ENCODE measurements around the gene TBXT. TPM values are rescaled to one million over a fixed set of nuclear protein-coding genes. Genes with fewer than 3 reads are reported as not detected.
A peak's percentile ranks its signal among the peaks of the same experiment; 100 is the strongest.
"Not testable (repeated sequence)": the region's sequence is repeated elsewhere in the genome, so short reads cannot be mapped to it uniquely, and the experiment has no call there.

TBXT gene
- total RNA-seq, 2 donors from 2014 or later, result not detected

GRCh38 chr6:166192557-166192956 is 24.9 kb upstream of the TBXT start:
- peaks cover 7% of the 10 kb centered on the region for H3K27me3 Mint-ChIP-seq (ENCODE audit: low read depth)
- H3K36me3 Mint-ChIP-seq (ENCODE audit: insufficient read depth in 2 of 2), result no peaks in the 10 kb centered on the region
- H3K9me3 Mint-ChIP-seq, result no peaks in the 10 kb centered on the region
- H3K27ac Mint-ChIP-seq, result no peak overlapping the region
- H3K4me3 Mint-ChIP-seq, result no peak overlapping the region
- no peaks in the 10 kb centered on the region for H3K4me1 Mint-ChIP-seq (ENCODE audit: low read depth)
- ATAC-seq (replicated peaks in 1 of 2), result no peak
- DNase-seq, result no peak

- H3K36me3 Mint-ChIP-seq (ENCODE audit: insufficient read depth in 2 of 2), result no peaks in the 10 kb centered on the region
- H3K27ac Mint-ChIP-seq, result no peak overlapping the region
- H3K4me3 Mint-ChIP-seq, result no peak overlapping the region
- no peak for DNase-seq
- H3K27me3 Mint-ChIP-seq (ENCODE audit: low read depth), result peaks cover 7% of the 10 kb centered on the region
- no peaks in the 10 kb centered on the region for H3K4me1 Mint-ChIP-seq (ENCODE audit: low read depth)
- no peak for ATAC-seq (replicated peaks in 1 of 2)
- no peaks in the 10 kb centered on the region for H3K9me3 Mint-ChIP-seq
These were observed 24.5 kb upstream of the TBXT start for GRCh38 chr6:166192136-166192535.

GRCh38 chr6:166179704-166180103 is 12.1 kb upstream of the TBXT start:
- peaks cover 7% of the 10 kb centered on the region for H3K27me3 Mint-ChIP-seq (ENCODE audit: low read depth)
- H3K27ac Mint-ChIP-seq, result no peak overlapping the region
- no peaks in the 10 kb centered on the region for H3K4me1 Mint-ChIP-seq (ENCODE audit: low read depth)
- no peaks in the 10 kb centered on the region for H3K9me3 Mint-ChIP-seq
- no peak for ATAC-seq (replicated peaks in 1 of 2)
- no peak overlapping the region for H3K4me3 Mint-ChIP-seq
- no peaks in the 10 kb centered on the region for H3K36me3 Mint-ChIP-seq (ENCODE audit: insufficient read depth in 2 of 2)
- no peak for DNase-seq

DNA sequence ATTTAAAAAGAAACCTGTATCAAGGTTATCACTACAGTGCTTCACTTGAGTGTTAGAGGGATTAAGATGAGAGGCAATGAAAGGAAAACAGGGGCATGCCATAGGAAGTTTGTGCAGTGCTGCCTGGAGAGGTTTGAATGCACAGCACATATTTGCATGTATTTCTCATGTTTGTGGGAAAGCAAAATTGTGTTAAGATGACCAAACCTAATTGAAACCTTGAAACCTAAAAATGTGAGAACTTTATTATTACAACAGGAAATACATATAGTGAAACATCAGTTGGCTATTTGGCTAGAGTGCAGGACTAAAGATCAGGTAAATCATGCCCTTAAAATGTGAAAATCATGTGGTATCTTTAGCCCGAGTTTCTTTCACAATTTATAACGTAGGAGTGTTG is 8.5 kb upstream of the TBXT start:
- no peaks in the 10 kb centered on the region for H3K4me1 Mint-ChIP-seq (ENCODE audit: low read depth)
- no peak for ATAC-seq (replicated peaks in 1 of 2)
- H3K9me3 Mint-ChIP-seq, result no peaks in the 10 kb centered on the region
- no peaks in the 10 kb centered on the region for H3K36me3 Mint-ChIP-seq (ENCODE audit: insufficient read depth in 2 of 2)
- no peak for DNase-seq
- H3K4me3 Mint-ChIP-seq, result no peak overlapping the region
- H3K27me3 Mint-ChIP-seq (ENCODE audit: low read depth), result peaks cover 3% of the 10 kb centered on the region
- H3K27ac Mint-ChIP-seq, result no peak overlapping the region

GRCh38 chr6:166175093-166175492 is 7.4 kb upstream of the TBXT start:
- not testable (repeated sequence) for H3K4me1 Mint-ChIP-seq (ENCODE audit: low read depth); H3K27ac Mint-ChIP-seq; H3K4me3 Mint-ChIP-seq; ATAC-seq (replicated peaks in 1 of 2); DNase-seq; H3K36me3 Mint-ChIP-seq (ENCODE audit: insufficient read depth in 2 of 2); H3K9me3 Mint-ChIP-seq
- peaks cover 13% of the 10 kb centered on the region for H3K27me3 Mint-ChIP-seq (ENCODE audit: low read depth)

- peaks cover 22% of the 10 kb centered on the region for H3K27me3 Mint-ChIP-seq (ENCODE audit: low read depth)
- H3K4me3 Mint-ChIP-seq, result no peak overlapping the region
- ATAC-seq (replicated peaks in 1 of 2), result no peak
- no peaks in the 10 kb centered on the region for H3K36me3 Mint-ChIP-seq (ENCODE audit: insufficient read depth in 2 of 2)
- no peak overlapping the region for H3K27ac Mint-ChIP-seq
- H3K4me1 Mint-ChIP-seq (ENCODE audit: low read depth), result no peaks in the 10 kb centered on the region
- H3K9me3 Mint-ChIP-seq, result no peaks in the 10 kb centered on the region
- DNase-seq, result no peak
These were observed 6.4 kb upstream of the TBXT start for GRCh38 chr6:166174031-166174430.

DNA sequence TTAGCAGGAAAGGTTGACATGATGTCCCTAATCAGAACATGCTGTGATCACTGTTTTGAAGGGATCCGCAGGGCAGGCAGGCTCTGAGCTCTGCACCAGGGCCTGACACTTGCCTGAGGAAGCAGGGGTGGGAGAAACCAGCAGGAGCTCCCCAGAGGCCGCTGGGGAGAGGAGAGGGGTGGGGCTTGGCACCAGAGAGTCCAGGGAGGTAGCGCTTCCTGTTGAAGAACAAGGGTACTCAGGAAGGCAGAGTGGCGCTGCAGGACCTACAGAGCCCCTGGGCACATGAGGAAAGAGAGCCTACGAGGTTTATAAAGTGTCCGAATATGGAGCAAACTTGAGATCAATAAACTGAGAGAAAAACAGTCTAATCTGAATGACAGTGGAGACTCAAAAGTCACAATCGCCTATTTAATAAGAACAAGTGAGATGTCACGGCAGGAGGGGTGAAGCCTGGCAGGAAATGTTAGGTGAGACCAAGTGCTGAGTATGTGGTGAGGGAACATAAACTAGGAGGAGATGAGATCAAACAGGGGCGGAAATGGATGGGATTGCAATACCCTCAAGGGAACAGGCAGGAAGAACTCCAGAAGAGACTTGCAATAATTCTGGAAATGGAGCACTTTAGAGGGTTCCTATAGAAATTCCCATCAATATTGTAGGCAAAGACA is 5.8 kb upstream of the TBXT start:
- H3K36me3 Mint-ChIP-seq (ENCODE audit: insufficient read depth in 2 of 2), result peaks cover 0 to 2% of the 10 kb centered on the region in 2 donors
- no peak for ATAC-seq (replicated peaks in 1 of 2)

GRCh38 chr6:166172546-166172945 is 4.9 kb upstream of the TBXT start:
- Mint-ChIP-seq H3K4me1 (ENCODE audit: low read depth) (peaks cover 6% of the 10 kb centered on the region), H3K27ac (no peak overlapping the region), H3K27me3 (ENCODE audit: low read depth) (peaks cover 30% of the 10 kb centered on the region), H3K4me3 (no peak overlapping the region), H3K36me3 (ENCODE audit: insufficient read depth in 2 of 2) (peaks cover 0 to 4% of the 10 kb centered on the region in 2 donors), H3K9me3 (no peaks in the 10 kb centered on the region)
- DNase-seq (no peak), ATAC-seq (replicated peaks in 1 of 2) (no peak)

More for the DNA sequence above, 5.8 kb upstream of the TBXT start:
- H3K27me3 Mint-ChIP-seq (ENCODE audit: low read depth), result peaks cover 26% of the 10 kb centered on the region
- peaks cover 3% of the 10 kb centered on the region for H3K4me1 Mint-ChIP-seq (ENCODE audit: low read depth)
- H3K27ac Mint-ChIP-seq, result no peak overlapping the region
- no peak overlapping the region for H3K4me3 Mint-ChIP-seq
- DNase-seq, result no peak
- H3K9me3 Mint-ChIP-seq, result no peaks in the 10 kb centered on the region

GRCh38 chr6:166169549-166170421 is 2.1 kb upstream of the TBXT start:
- Mint-ChIP-seq H3K27me3 (ENCODE audit: low read depth) (peaks cover 46% of the 10 kb centered on the region), H3K4me3 (no peak overlapping the region), H3K4me1 (ENCODE audit: low read depth) (peaks cover 6% of the 10 kb centered on the region), H3K9me3 (no peaks in the 10 kb centered on the region), H3K27ac (no peak overlapping the region), H3K36me3 (ENCODE audit: insufficient read depth in 2 of 2) (peaks cover 0 to 4% of the 10 kb centered on the region in 2 donors)
- DNase-seq, result no peak
- ATAC-seq (replicated peaks in 1 of 2), result no peak

DNA sequence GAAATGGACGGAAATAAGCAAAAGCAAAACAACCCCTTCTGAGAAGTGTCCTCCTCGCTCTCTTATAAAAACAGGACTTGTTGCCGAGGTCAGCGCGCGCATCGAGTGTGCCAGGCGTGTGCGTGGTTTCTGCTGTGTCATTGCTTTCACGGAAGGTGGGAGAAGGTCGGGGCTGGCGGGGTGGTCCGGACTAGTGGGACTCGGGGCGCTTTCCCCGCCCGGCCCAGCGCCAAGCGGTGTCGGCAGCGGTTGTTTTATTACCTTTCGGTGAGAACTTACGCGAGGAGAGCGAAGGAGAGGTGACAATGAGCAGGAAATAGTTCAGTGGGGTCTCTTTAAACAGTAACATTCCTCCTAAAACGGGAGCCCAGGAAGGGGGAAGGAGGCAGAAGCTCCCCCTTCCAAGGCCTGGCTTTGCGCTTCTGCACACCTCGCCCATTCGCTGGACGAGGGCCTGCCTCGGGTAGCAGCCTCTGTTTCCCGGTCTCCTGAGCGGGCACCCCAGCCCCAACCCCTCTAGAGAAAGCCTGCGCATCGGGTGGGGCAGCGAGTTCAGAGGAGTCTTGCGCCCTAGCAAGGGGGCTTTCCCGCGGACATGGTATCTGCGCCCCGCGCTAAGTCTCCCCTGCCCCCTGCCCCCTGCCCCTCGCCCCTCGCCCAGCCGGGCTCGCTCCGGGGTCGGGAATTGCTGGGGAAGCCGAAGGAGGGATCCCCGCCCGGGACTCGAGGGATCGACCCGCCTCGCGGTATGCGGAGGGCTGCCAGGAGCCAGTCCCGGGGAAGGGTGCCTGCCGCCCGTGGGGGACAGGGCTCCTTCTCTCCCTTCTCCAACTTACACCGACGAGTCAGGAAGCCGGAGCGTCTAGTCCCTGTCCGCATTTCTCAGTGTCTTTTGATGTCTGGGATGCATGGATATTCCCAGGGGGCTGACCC is 1.2 kb upstream of the TBXT start:
- H3K36me3 Mint-ChIP-seq (ENCODE audit: insufficient read depth in 2 of 2), result peaks cover 0 to 4% of the 10 kb centered on the region in 2 donors

GRCh38 chr6:166167258-166167731 is 356 bp downstream of the TBXT start:
- Mint-ChIP-seq H3K4me1 (ENCODE audit: low read depth) (peaks cover 20% of the 10 kb centered on the region), H3K9me3 (no peaks in the 10 kb centered on the region), H3K27me3 (ENCODE audit: low read depth) (peaks cover 64% of the 10 kb centered on the region), H3K27ac (no peak overlapping the region), H3K36me3 (ENCODE audit: insufficient read depth in 2 of 2) (peaks cover 0 to 4% of the 10 kb centered on the region in 2 donors), H3K4me3 (no peak overlapping the region)
- ATAC-seq (replicated peaks in 1 of 2), result no peak
- DNase-seq, result no peak

More for the DNA sequence above, 1.2 kb upstream of the TBXT start:
- Mint-ChIP-seq H3K4me3 (peak overlapping the region; percentile 74 to 91), H3K27ac (peak overlapping the region; percentile 34), H3K4me1 (ENCODE audit: low read depth) (peaks cover 6% of the 10 kb centered on the region), H3K9me3 (no peaks in the 10 kb centered on the region), H3K27me3 (ENCODE audit: low read depth) (peaks cover 55% of the 10 kb centered on the region)
- DNase-seq, result no peak
- no peak for ATAC-seq (replicated peaks in 1 of 2)

DNA sequence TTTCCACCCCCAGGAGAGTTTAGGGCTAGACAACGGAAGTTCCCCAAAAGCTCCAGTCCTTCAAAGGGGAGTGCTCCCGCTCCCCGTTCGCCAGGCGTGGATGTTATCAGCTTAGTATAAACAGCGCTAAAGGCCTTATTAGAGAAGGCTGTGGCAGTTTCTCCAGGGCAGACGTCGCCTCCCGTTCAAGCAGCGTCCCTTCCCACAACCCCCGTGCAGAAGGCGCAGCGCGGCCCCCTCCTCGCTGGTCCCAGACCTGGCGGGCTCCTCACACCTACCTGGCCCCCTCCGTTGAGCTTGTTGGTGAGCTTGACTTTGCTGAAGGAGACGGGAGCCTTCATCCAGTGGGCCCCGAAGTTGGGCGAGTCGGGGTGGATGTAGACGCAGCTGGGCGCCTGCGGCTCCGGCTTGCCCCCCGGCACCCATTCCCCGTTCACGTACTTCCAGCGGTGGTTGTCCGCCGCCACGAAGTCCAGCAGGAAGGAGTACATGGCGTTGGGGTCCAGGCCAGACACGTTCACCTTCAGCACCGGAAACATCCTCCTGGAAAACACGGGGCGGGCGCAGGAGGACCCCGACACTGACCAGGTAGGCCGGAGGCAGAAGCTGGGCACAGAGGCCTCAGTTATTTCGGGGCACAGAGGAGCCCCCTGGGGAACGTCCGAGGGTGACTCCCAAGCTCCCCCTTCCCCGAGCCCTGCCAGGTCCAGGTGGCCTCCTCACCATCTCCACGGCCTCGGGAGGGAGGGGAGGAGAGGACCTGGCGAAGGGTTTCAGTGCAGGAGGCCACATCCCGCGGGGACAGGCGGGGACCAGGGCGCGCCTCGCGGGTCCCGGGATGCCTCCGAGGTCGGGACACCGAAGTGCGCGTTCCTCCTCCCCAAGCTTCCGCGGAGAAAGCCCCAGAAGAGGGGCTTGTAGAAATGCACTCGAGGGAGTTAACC is 1.1 kb downstream of the TBXT start:
- peaks cover 23% of the 10 kb centered on the region for H3K4me1 Mint-ChIP-seq (ENCODE audit: low read depth)
- no peak overlapping the region for H3K27ac Mint-ChIP-seq
- no peaks in the 10 kb centered on the region for H3K9me3 Mint-ChIP-seq
- peaks cover 64% of the 10 kb centered on the region for H3K27me3 Mint-ChIP-seq (ENCODE audit: low read depth)
- H3K36me3 Mint-ChIP-seq (ENCODE audit: insufficient read depth in 2 of 2), result peaks cover 0 to 4% of the 10 kb centered on the region in 2 donors
- DNase-seq, result no peak
- H3K4me3 Mint-ChIP-seq, result no peak overlapping the region
- no peak for ATAC-seq (replicated peaks in 1 of 2)

Measured in activated T-cell treated with anti-CD3 and anti-CD28 coated beads, Interleukin-2, amount 50 U/mL, for 72 hours (primary cell).